HG03442 (cell line): Measurements from ENCODE around the gene MECP2.

Experiments used
- ATAC-seq: cut with Tn5 transposase; IDR thresholded peaks from one replicate; pipeline ENCODE4 v1.9.1; 2021; ENCODE audit warnings: mild to moderate bottlenecking, moderate library complexity; ENCODE audit not compliant: unreplicated experiment

MECP2 gene

GRCh38 chrX:154039577-154039976 lies 57.9 kb downstream of the MECP2 start:
- no peak for ATAC-seq

GRCh38 chrX:154038656-154039055 lies 58.9 kb downstream of the MECP2 start:
- ATAC-seq, result no peak

GRCh38 chrX:154037754-154038153 lies 59.8 kb downstream of the MECP2 start:
- ATAC-seq, result no peak

GRCh38 chrX:154036513-154036912 lies 61.0 kb downstream of the MECP2 start:
- ATAC-seq, result no peak

- ATAC-seq, result no peak
Observed at GRCh38 chrX:154033848-154034247, 63.7 kb downstream of the MECP2 start.

- ATAC-seq, result no peak
Observed at GRCh38 chrX:154032653-154033052, 64.9 kb downstream of the MECP2 start.

GRCh38 chrX:154032160-154032559 lies 65.4 kb downstream of the MECP2 start:
- ATAC-seq, result no peak

GRCh38 chrX:154030715-154031305 lies 66.7 kb downstream of the MECP2 start:
- ATAC-seq, result no peak

GRCh38 chrX:154030266-154030665 lies 67.3 kb downstream of the MECP2 start:
- no peak for ATAC-seq

- no peak for ATAC-seq
Observed at GRCh38 chrX:154029439-154029838, 68.1 kb downstream of the MECP2 start.

- no peak for ATAC-seq
Observed at GRCh38 chrX:154028502-154029184, 68.9 kb downstream of the MECP2 start.

GRCh38 chrX:154027986-154028385 lies 69.5 kb downstream of the MECP2 start:
- no peak for ATAC-seq

GRCh38 chrX:154027022-154027402 lies 70.5 kb downstream of the MECP2 start:
- ATAC-seq, result no peak

- ATAC-seq, result no peak
Observed at GRCh38 chrX:154026136-154027021, 71.1 kb downstream of the MECP2 start.

- ATAC-seq, result no peak
Observed at GRCh38 chrX:154025230-154025629, 72.3 kb downstream of the MECP2 start.

- no peak for ATAC-seq
Observed at GRCh38 chrX:154024271-154024670, 73.2 kb downstream of the MECP2 start.

- no peak for ATAC-seq
Observed at GRCh38 chrX:154023276-154024000, 74.1 kb downstream of the MECP2 start.

GRCh38 chrX:154022108-154022507 lies 75.4 kb downstream of the MECP2 start:
- no peak for ATAC-seq

- no peak for ATAC-seq
Observed at GRCh38 chrX:154021131-154021611, 76.3 kb downstream of the MECP2 start.

- no peak for ATAC-seq
Observed at GRCh38 chrX:154020536-154021115, 76.9 kb downstream of the MECP2 start.
